Inflammatory macrophage treated with lipopolysaccharide for 1 hour (primary cell): ENCODE measurements around the gene PLEKHG5.
"Not testable (repeated sequence)": the region's sequence is repeated elsewhere in the genome, so short reads cannot be mapped to it uniquely, and the experiment has no call there.

Source experiments
- DNase-seq, 2 donors: peaks; one replicate each; pipeline ENCODE4 v3.0.0-alpha.2; 2020 to 2022

Gene PLEKHG5

GRCh38 chr1:6495540-6496364 lies 4.3 kb upstream of the PLEKHG5 start:
- no peak for DNase-seq

- DNase-seq, result no peak
These were observed 3.6 kb upstream of the PLEKHG5 start for GRCh38 chr1:6495041-6495441.

GRCh38 chr1:6494627-6495026 lies 3.2 kb upstream of the PLEKHG5 start:
- DNase-seq, result no peak

GRCh38 chr1:6493834-6494223 lies 2.4 kb upstream of the PLEKHG5 start:
- not testable (repeated sequence) for DNase-seq

- no peak for DNase-seq
These were observed 499 bp upstream of the PLEKHG5 start for GRCh38 chr1:6491966-6492365.

GRCh38 chr1:6491081-6491449 lies 402 bp downstream of the PLEKHG5 start:
- DNase-seq, result no peak

GRCh38 chr1:6490181-6491080 lies 1.0 kb downstream of the PLEKHG5 start:
- no peak for DNase-seq

GRCh38 chr1:6489799-6490180 lies 1.7 kb downstream of the PLEKHG5 start:
- peak; percentile 41 to 80 for DNase-seq

GRCh38 chr1:6489383-6489765 lies 2.1 kb downstream of the PLEKHG5 start:
- no peak for DNase-seq

- no peak for DNase-seq
These were observed 2.7 kb downstream of the PLEKHG5 start for GRCh38 chr1:6488602-6489382.

GRCh38 chr1:6487804-6488484 lies 3.5 kb downstream of the PLEKHG5 start:
- no peak for DNase-seq

GRCh38 chr1:6486433-6487011 lies 4.9 kb downstream of the PLEKHG5 start:
- DNase-seq, result peak; percentile 68 to 92

GRCh38 chr1:6485168-6486101 lies 6.0 kb downstream of the PLEKHG5 start:
- no peak for DNase-seq

- no peak for DNase-seq
These were observed 6.7 kb downstream of the PLEKHG5 start for GRCh38 chr1:6484826-6485167.

GRCh38 chr1:6483761-6484117 lies 7.7 kb downstream of the PLEKHG5 start:
- DNase-seq, result no peak

GRCh38 chr1:6483017-6483760 lies 8.3 kb downstream of the PLEKHG5 start:
- DNase-seq, result no peak

- no peak for DNase-seq
These were observed 9.6 kb downstream of the PLEKHG5 start for GRCh38 chr1:6481820-6482219.

- DNase-seq, result no peak
These were observed 14.2 kb downstream of the PLEKHG5 start for GRCh38 chr1:6477039-6477820.

GRCh38 chr1:6476483-6476882 lies 15.0 kb downstream of the PLEKHG5 start:
- DNase-seq, result no peak
